MCF 10A (cell line): ENCODE data around the gene MED26. TPM values are rescaled to one million over a fixed set of nuclear protein-coding genes. Genes with fewer than 3 reads are reported as not detected.

Source experiments
- BruUV-seq: library from RNA; stranded (reverse); fragments of 400-500 nt; replicated peaks from 2 replicates; lab custom pipeline; 2021; lab: Mats Ljungman, UMichigan
- CTCF ChIA-PET: fragments of 300-600 bp; sonication (Branson Sonifier 250); formaldehyde crosslinking; extraction: SDS; loops from one replicate; lab custom pipeline; 2021; ENCODE audit warnings: antibody characterized with exemption, inconsistent platforms; lab: Yijun Ruan, JAX
- POLR2A ChIA-PET: fragments of 300-600, 350-650 bp; sonication (Branson Sonifier 250); formaldehyde crosslinking; extraction: SDS; loops from one replicate; lab custom pipeline; 2020; ENCODE audit warnings: antibody characterized with exemption, inconsistent platforms; lab: Yijun Ruan, JAX
- DNase-seq: peaks from one replicate; pipeline ENCODE4 v3.0.0-alpha.2; 2018; ENCODE audit not compliant: unreplicated experiment
- H3K27ac Mint-ChIP-seq: one replicate; pipeline ENCODE4 v1.8.0; 2022; ENCODE audit warnings: mild to moderate bottlenecking, low read depth, mixed read lengths; ENCODE audit not compliant: unreplicated experiment
- H3K27me3 Mint-ChIP-seq: one replicate; pipeline ENCODE4 v1.8.0; 2022; ENCODE audit warnings: mixed read lengths; ENCODE audit not compliant: insufficient read depth, unreplicated experiment
- H3K36me3 Mint-ChIP-seq: one replicate; pipeline ENCODE4 v1.8.0; 2022; ENCODE audit warnings: mild to moderate bottlenecking, moderate library complexity, mixed read lengths; ENCODE audit not compliant: insufficient read depth, unreplicated experiment
- H3K4me1 Mint-ChIP-seq: one replicate; pipeline ENCODE4 v1.8.0; 2022; ENCODE audit warnings: mixed read lengths; ENCODE audit not compliant: insufficient read depth, unreplicated experiment
- H3K4me3 Mint-ChIP-seq: one replicate; pipeline ENCODE4 v1.8.0; 2022; ENCODE audit warnings: mild to moderate bottlenecking, moderate library complexity, mixed read lengths; ENCODE audit not compliant: unreplicated experiment
- H3K9me3 Mint-ChIP-seq: one replicate; pipeline ENCODE4 v1.8.0; 2022; ENCODE audit warnings: mixed read lengths; ENCODE audit not compliant: unreplicated experiment
- CTCF ChIP-seq: fragments of 200-600 bp; IDR thresholded peaks from one replicate; pipeline ENCODE4 v1.8.0; 2022; ENCODE audit warnings: antibody characterized with exemption, mild to moderate bottlenecking; ENCODE audit not compliant: unreplicated experiment
- intact Hi-C: fragments of 100-400 bp; cut with micrococcal nuclease; formaldehyde crosslinking; loops from 2 replicates; pipeline ENCODE4 v1.14.1; 2022
- total RNA-seq: library from RNA; stranded (reverse); gene quantifications from 2 replicates; pipeline ENCODE4 v1.2.3, GENCODE V29; 2022

The MED26 gene
- total RNA-seq, 1 experiment from 2014 or later: 12.9 TPM

GRCh38 chr19:16626796-16627192, 1.2 kb downstream of the MED26 start:
- peaks cover 6% of the 10 kb centered on the region for H3K36me3 Mint-ChIP-seq
- no peak for TF ChIP-seq CTCF
- POLR2A ChIA-PET: interaction anchor here (0.9 to 5.3 kb wide), 17 partner anchors 10 to 164 kb away, joined by 3 to 41 read pairs (median 13); partner anchors contain the start of genes CHERP, SLC35E1, SMIM7 and TMEM38A
- H3K27me3 Mint-ChIP-seq: no peaks in the 10 kb centered on the region
- CTCF ChIA-PET: interaction anchor here (1.0 to 1.3 kb wide), 2 partner anchors 13 to 44 kb away, joined by 3 to 6 read pairs; no protein-coding TSS in a partner anchor
- DNase-seq: no peak
- no peaks in the 10 kb centered on the region for H3K9me3 Mint-ChIP-seq
- peak overlapping the region; percentile 92 for H3K4me3 Mint-ChIP-seq
- BruUV-seq: no TSS peak
- peak overlapping the region; percentile 95 for H3K27ac Mint-ChIP-seq
- intact Hi-C loops: loop anchor here (1.0 kb wide), 1 partner anchor 57 kb away; no protein-coding TSS in a partner anchor
- H3K4me1 Mint-ChIP-seq: peaks cover 25% of the 10 kb centered on the region

DNA sequence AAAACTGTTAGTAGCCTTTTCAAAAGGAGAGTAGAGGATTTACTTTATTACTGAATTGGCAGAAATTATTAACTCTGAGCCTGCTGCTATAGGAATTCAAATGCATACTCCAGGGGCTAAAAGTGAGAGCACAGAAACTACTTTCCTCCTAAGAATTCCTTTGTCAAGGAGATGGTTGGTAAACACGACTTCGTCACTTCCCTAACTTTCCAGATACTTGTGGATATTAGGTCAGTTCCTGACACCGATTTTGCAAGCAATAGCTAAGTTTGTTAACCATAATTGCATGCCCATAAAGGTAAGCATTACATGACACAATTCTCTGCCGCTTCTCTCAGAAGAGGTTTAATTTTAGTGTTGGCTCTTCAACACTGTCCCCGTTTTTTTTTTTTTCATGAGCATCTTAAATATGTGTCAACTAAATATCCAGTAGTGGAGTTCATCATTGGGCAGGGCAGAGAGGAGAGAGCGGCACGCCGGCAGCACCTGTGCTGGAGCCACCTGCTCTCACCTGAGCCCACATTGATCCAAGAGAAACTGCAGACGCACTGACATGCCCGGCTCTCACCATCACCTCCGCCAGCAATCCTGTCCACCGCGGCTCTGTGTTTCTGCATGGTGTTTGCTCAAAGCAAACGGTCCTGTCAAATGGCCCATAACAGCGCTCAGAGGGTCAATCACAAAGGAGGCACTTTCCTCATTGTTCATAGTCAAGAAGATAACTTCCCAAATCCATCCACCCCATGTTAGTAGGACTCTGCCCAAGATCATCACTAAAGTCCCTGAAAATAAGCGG, 2.6 kb downstream of the MED26 start:
- CTCF ChIA-PET: interaction anchor here (0.6 to 1.7 kb wide), 6 partner anchors 9 to 56 kb away, joined by 3 to 9 read pairs (median 4); partner anchors contain the start of genes SLC35E1 and TMEM38A
- Mint-ChIP-seq H3K27me3 (no peaks in the 10 kb centered on the region), H3K27ac (peak overlapping the region; percentile 11), H3K36me3 (no peaks in the 10 kb centered on the region), H3K4me1 (peaks cover 31% of the 10 kb centered on the region), H3K9me3 (no peaks in the 10 kb centered on the region), H3K4me3 (peak overlapping the region; percentile 92)
- no TSS peak for BruUV-seq
- no peak for TF ChIP-seq CTCF
- intact Hi-C loops: no loop called here
- POLR2A ChIA-PET: interaction anchor here (0.5 to 5.3 kb wide), 10 partner anchors 8 to 78 kb away, joined by 3 to 41 read pairs (median 5); partner anchors contain the start of genes SLC35E1, SMIM7 and TMEM38A
- no peak for DNase-seq

DNA sequence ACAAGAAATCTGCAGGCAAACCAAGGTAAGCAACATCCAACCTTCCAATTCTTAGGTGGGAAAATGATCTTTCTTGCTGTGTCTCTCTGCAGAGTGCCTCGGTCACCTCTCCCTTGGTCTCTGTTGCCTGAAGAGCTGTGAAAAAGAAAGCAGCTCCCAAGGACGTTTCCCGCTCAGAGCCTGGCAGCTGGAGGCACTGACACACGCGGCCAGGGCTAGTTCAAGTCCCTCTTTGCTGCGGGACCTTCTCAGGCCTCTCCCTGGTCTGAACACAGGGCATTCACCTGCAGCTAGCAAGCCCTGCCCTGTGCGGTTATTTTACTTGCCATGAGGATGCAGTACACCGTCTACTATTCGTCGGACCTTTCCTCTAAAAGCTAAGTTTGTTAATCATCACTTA, 3.8 kb downstream of the MED26 start:
- Mint-ChIP-seq H3K27me3 (no peaks in the 10 kb centered on the region), H3K9me3 (no peaks in the 10 kb centered on the region), H3K27ac (no peak overlapping the region), H3K36me3 (no peaks in the 10 kb centered on the region), H3K4me3 (no peak overlapping the region), H3K4me1 (peaks cover 40% of the 10 kb centered on the region)
- CTCF ChIA-PET: interaction anchor here (0.6 to 1.7 kb wide), 4 partner anchors 8 to 217 kb away, joined by 3 to 9 read pairs (median 4); partner anchors contain the start of gene SLC35E1
- no peak for TF ChIP-seq CTCF
- DNase-seq: no peak
- intact Hi-C loops: no loop called here
- POLR2A ChIA-PET: interaction anchor here (0.6 to 2.0 kb wide), 5 partner anchors 10 to 120 kb away, joined by 3 to 5 read pairs (median 3); no protein-coding TSS in a partner anchor
- no TSS peak for BruUV-seq

DNA sequence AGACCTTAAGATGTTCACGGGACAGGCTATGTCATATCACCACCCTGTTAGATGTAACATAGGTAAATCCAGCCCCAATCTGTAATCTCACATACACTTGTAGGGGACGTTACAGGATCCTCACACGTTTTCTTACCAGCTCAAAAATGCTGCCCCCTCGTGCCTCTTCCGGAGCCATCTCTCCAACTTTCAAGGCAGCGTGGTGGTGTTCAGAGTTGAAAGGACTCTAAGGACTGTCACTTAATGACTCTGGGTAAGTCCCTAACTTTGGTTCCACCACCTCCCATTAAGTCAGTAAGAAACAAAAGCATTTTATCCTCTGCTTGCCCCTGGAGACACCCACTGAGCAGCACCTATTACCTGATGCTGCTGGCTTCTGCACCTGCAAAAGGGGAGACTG, 4.4 kb downstream of the MED26 start:
- no peak for DNase-seq
- intact Hi-C loops: no loop called here
- Mint-ChIP-seq H3K9me3 (no peaks in the 10 kb centered on the region), H3K4me1 (peaks cover 43% of the 10 kb centered on the region), H3K36me3 (no peaks in the 10 kb centered on the region), H3K27me3 (no peaks in the 10 kb centered on the region), H3K4me3 (no peak overlapping the region), H3K27ac (no peak overlapping the region)
- TF ChIP-seq CTCF: no peak
- ChIA-PET CTCF (interaction anchor here (1.6 to 1.7 kb wide), 2 partner anchors 11 to 51 kb away, joined by 5 to 9 read pairs; partner anchors contain the start of gene SLC35E1), POLR2A (interaction anchor here (0.6 to 2.0 kb wide), 2 partner anchors 10 to 39 kb away, joined by 3 to 5 read pairs; no protein-coding TSS in a partner anchor)
- BruUV-seq: no TSS peak
